Testis (tissue), 2 donors: ENCODE data around the gene ZAR1.
"Not testable (repeated sequence)": the region's sequence is repeated elsewhere in the genome, so short reads cannot be mapped to it uniquely, and the experiment has no call there.

Experiments
- CTCF ChIP-seq, 3 experiments: fragments of 450-650 bp in 2 of 3; fragments of 200-600 bp in 1 of 3; sonication (generic) in 1 of 3; IDR thresholded peaks; one replicate each; pipeline ENCODE4 v1.5.1; 2016 to 2019; ENCODE audit warnings: antibody characterized with exemption in 3 of 3, mild to moderate bottlenecking in 2 of 3, moderate library complexity in 1 of 3
- POLR2A ChIP-seq: fragments of 450-650 bp; IDR thresholded peaks from one replicate; pipeline ENCODE4 v1.6.1; 2017; ENCODE audit warnings: antibody characterized with exemption, mild to moderate bottlenecking, moderate library complexity

GRCh38 chr4:48440914-48441313, 49.1 kb upstream of the ZAR1 start:
- not testable (repeated sequence) for TF ChIP-seq CTCF (IDR thresholded peaks at IDR 0.05); POLR2A
